GM12873 (cell line): ENCODE data around the gene TP53RK.

Experiments
- CTCF ChIP-seq: IDR thresholded peaks from 2 replicates; pipeline ENCODE4 v1.5.1; 2012; ENCODE audit warnings: low read depth, mild to moderate bottlenecking, moderate library complexity, low read length, control low read depth; ENCODE audit not compliant: insufficient read depth; ENCODE audit errors: missing control alignments

TP53RK gene

GRCh38 chr20:46689754-46690085 is 476 bp upstream of the TP53RK start:
- TF ChIP-seq CTCF = no peak

GRCh38 chr20:46688151-46689081 is 828 bp downstream of the TP53RK start:
- TF ChIP-seq CTCF = no peak

DNA sequence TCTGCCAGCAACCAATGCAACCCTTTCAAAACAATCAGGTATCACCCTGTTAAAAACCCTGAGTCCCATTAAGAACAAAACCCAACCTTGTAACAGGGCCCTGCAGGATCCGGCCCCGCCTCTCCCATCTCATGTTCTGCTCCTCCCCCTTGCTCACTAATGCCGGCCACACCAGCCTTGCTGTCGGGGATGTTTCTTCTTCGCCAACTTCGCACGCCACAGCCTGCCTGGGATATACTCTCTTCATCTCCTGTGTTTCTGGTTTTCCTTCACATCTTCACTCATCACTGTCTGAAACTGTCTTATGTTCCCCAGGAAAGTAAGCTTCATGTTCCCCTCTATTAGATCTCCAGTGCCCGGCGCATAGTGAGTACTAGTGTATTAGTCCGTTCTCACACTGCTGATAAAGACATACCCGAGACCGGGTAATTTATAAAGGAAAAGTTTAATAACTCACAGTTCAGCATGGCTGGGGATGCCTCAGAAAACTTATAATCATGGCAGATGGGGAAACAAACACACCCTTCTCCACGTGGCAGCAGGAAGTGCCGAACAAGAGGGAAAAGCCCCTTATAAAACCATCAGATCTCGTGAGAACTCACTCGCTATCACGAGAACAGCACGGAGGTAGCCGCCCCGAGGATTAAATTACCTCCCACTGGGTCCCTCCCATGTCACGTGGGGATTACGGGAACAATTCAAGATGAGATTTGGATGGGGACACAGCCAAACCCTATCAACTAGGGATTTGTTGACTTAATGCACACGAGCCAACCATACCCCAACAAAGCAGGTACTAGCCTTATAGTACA is 5.1 kb downstream of the TP53RK start:
- TF ChIP-seq CTCF = no peak

GRCh38 chr20:46683668-46683938 is 5.6 kb downstream of the TP53RK start:
- TF ChIP-seq CTCF = no peak

- TF ChIP-seq CTCF = no peak
These were observed 6.1 kb downstream of the TP53RK start for GRCh38 chr20:46683011-46683667.

- TF ChIP-seq CTCF = no peak
These were observed 7.0 kb downstream of the TP53RK start for GRCh38 chr20:46682063-46682821.
